A673 (cell line): ENCODE measurements around the gene SLC46A1. TPM values are rescaled to one million over a fixed set of nuclear protein-coding genes. Genes with fewer than 3 reads are reported as not detected.

ENCODE experiments used
- Bru-seq: library from RNA; stranded (reverse); fragments of 400-500 nt; gene quantifications from one replicate; lab custom pipeline; 2021; lab: Mats Ljungman, UMichigan
- BruChase-seq, 2 experiments: library from RNA; stranded (reverse); fragments of 400-500 nt; gene quantifications; one replicate each; lab custom pipeline; 2021; lab: Mats Ljungman, UMichigan
- BruUV-seq: library from RNA; stranded (reverse); fragments of 400-500 nt; replicated peaks from 2 replicates; lab custom pipeline; 2021; lab: Mats Ljungman, UMichigan
- CTCF ChIA-PET: fragments of 300-600 bp; sonication (Branson Sonifier 250); formaldehyde crosslinking; loops from one replicate; lab custom pipeline; 2022; ENCODE audit warnings: antibody characterized with exemption; lab: Charles Lee
- POLR2A ChIA-PET: fragments of 300-600 bp; sonication (Branson Sonifier 250); formaldehyde crosslinking; loops from one replicate; lab custom pipeline; 2022; ENCODE audit warnings: antibody characterized with exemption; ENCODE audit not compliant: low non-redundant PET; lab: Charles Lee
- DNase-seq: peaks from one replicate; pipeline ENCODE4 v3.0.0-alpha.2; 2015; ENCODE audit warnings: low spot score
- H3K27ac ChIP-seq: fragments of 200-600 bp; sonication (generic); 2 replicates; pipeline ENCODE4 v1.5.1; 2016; ENCODE audit warnings: mixed run types, low read depth, mild to moderate bottlenecking, mixed read lengths, antibody characterized with exemption, low read length; ENCODE audit not compliant: poor library complexity, severe bottlenecking
- H3K27me3 ChIP-seq: fragments of 200-600 bp; sonication (generic); replicated peaks from 2 replicates; pipeline ENCODE4 v1.6.1; 2017; ENCODE audit warnings: mixed run types, low read depth, mild to moderate bottlenecking, mixed read lengths, antibody characterized with exemption, low read length; ENCODE audit not compliant: insufficient read depth, poor library complexity
- H3K36me3 ChIP-seq: fragments of 200-600 bp; sonication (generic); 2 replicates; pipeline ENCODE4 v1.6.1; 2016; ENCODE audit warnings: mixed run types, mild to moderate bottlenecking, mixed read lengths, antibody characterized with exemption, low read length; ENCODE audit not compliant: insufficient read depth, poor library complexity, severe bottlenecking
- H3K4me1 ChIP-seq: fragments of 200-600 bp; sonication (generic); 2 replicates; pipeline ENCODE4 v1.6.1; 2017; ENCODE audit warnings: mixed run types, mild to moderate bottlenecking, mixed read lengths, antibody characterized with exemption, low read length; ENCODE audit not compliant: insufficient read depth, poor library complexity, severe bottlenecking
- H3K4me3 ChIP-seq: fragments of 200-600 bp; sonication (generic); 2 replicates; pipeline ENCODE4 v1.5.1; 2016; ENCODE audit warnings: low read depth, mixed run types, mild to moderate bottlenecking, mixed read lengths, low read length; ENCODE audit not compliant: poor library complexity, severe bottlenecking
- H3K9me3 ChIP-seq: fragments of 200-600 bp; sonication (generic); 2 replicates; pipeline ENCODE4 v1.6.1; 2016; ENCODE audit warnings: mixed run types, low read depth, mild to moderate bottlenecking, mixed read lengths, antibody characterized with exemption, low read length; ENCODE audit not compliant: poor library complexity, severe bottlenecking
- CTCF ChIP-seq: fragments of 300-800, 200-600 bp; sonication (generic); conservative IDR thresholded peaks from 2 replicates; pipeline ENCODE4 v1.5.1; 2017; ENCODE audit warnings: low read depth, mild to moderate bottlenecking, antibody characterized with exemption, low read length, moderate library complexity, mixed read lengths
- EZH2 ChIP-seq: fragments of 200-600 bp; sonication (generic); IDR thresholded peaks from 2 replicates; pipeline ENCODE4 v1.6.1; 2017; ENCODE audit warnings: borderline replicate concordance, low read depth, mild to moderate bottlenecking, mixed read lengths, antibody characterized with exemption, low read length; ENCODE audit not compliant: poor library complexity, severe bottlenecking
- intact Hi-C: fragments of 100-400 bp; cut with micrococcal nuclease; formaldehyde crosslinking; loops from one replicate; pipeline ENCODE4 v1.10.0; 2022; ENCODE audit not compliant: unreplicated experiment
- long read RNA-seq: library from polyadenylated mRNA; stranded (forward); transcript quantifications from one replicate; pipeline ENCODE4 v2.0.0, GENCODE V29; 2022
- total RNA-seq: library from RNA; stranded (reverse); gene quantifications from 2 replicates; pipeline ENCODE4 v1.2.3, GENCODE V29; 2021

The SLC46A1 gene
- total RNA-seq: 4.4 and 6.4 TPM in 2 replicates
- Bru-seq, nascent RNA: percentile 40 among the genes with signal in this experiment
- BruChase-seq, experiment 1, labeled RNA remaining after a 2-hour chase: percentile 51 among the genes with signal in this experiment
- BruChase-seq, experiment 2, labeled RNA remaining after a 6-hour chase: percentile 53 among the genes with signal in this experiment
- long read RNA-seq, partial matches to known transcripts: 0 of 4 reads
- long read RNA-seq, other reads (novel, unspliced or antisense): 3 of 4 reads

DNA sequence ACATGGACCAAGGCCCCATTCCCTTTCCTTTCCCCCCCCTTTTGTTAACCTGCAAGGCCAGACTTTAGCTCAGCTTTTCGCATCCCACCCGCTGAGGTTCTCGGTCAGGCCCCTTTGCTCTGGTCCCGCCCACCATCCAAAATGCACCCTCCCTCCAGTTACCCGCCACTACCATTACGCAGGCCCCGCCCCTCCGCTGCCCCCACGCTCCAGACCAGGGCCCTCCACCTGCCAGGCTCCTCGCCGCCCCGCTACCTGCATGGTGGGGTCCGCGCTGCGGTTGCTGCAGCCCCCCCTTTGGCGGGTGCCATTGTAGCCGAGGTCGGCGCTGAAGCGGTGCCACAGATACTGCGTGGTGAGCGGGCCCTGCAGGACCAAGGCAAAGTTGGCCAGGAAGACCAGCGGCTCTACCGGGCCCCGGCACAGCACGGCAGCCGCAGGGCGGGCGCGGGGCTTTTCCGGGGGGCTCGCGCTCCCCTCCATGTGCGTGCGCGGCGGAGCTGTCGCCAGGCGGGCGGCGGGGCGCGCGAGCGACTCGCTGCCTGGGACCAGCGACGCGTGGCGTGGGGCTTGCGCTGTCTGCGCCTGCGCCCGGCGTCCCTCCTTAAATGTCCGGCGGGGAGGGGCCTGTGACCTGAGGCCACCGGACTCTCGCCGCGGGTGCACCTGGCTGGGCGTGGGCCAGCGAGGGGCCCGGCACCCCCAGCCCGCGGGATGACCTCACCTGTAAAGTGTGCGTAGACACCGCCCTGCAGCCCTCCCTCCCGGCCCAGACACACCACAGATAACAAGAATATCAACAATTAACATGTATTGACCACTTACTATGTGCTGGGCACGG, at the start of gene SLC46A1:
Gene SLC46A1, minus strand, starts transcription at position 581 of the 841 bp plus-strand sequence. Its CDS starts 98 bp downstream, at position 483.
- peak within 1 kb of the TSS; percentile 64 for H3K4me3 ChIP-seq
- TF ChIP-seq CTCF (no peak), EZH2 (no peak)
- ChIA-PET POLR2A (no interaction called here), CTCF (interaction anchor here (1.7 kb wide), 1 partner anchor 11 kb away, joined by 9 read pairs; no protein-coding TSS in a partner anchor)
- no TSS peak for BruUV-seq
- H3K27ac ChIP-seq: peak within 1 kb of the TSS; percentile 66
- H3K36me3 ChIP-seq: no peaks in the 10 kb centered on the region
- H3K4me1 ChIP-seq: peaks cover 7% of the 10 kb centered on the region
- H3K27me3 ChIP-seq: no peaks in the 10 kb centered on the region
- H3K9me3 ChIP-seq: no peaks in the 10 kb centered on the region
- intact Hi-C loops: no loop called here
- DNase-seq: peak; percentile 62

GRCh38 chr17:28449859-28450258, 43.8 kb upstream of the SLC46A1 start:
- H3K36me3 ChIP-seq: no peaks in the 10 kb centered on the region
- intact Hi-C loops: no loop called here
- DNase-seq: no peak
- no peak for TF ChIP-seq EZH2
- no peak for TF ChIP-seq CTCF
- no peak overlapping the region for H3K4me3 ChIP-seq
- H3K27ac ChIP-seq: no peak overlapping the region
- no peaks in the 10 kb centered on the region for H3K9me3 ChIP-seq
- peaks cover 24% of the 10 kb centered on the region for H3K27me3 ChIP-seq
- CTCF ChIA-PET: no interaction called here
- no peaks in the 10 kb centered on the region for H3K4me1 ChIP-seq
- POLR2A ChIA-PET: no interaction called here
- no TSS peak for BruUV-seq

GRCh38 chr17:28447396-28447760, 41.4 kb upstream of the SLC46A1 start:
- H3K27ac ChIP-seq: no peak overlapping the region
- H3K9me3 ChIP-seq: no peaks in the 10 kb centered on the region
- POLR2A ChIA-PET: no interaction called here
- intact Hi-C loops: no loop called here
- H3K36me3 ChIP-seq: no peaks in the 10 kb centered on the region
- H3K4me1 ChIP-seq: no peaks in the 10 kb centered on the region
- no peak overlapping the region for H3K4me3 ChIP-seq
- CTCF ChIA-PET: no interaction called here
- TF ChIP-seq CTCF: no peak
- no peak for TF ChIP-seq EZH2
- BruUV-seq: no TSS peak
- no peak for DNase-seq
- H3K27me3 ChIP-seq: peaks cover 24% of the 10 kb centered on the region
